Activated naive CD4-positive, alpha-beta T cell treated with anti-CD3 and anti-CD28 coated beads, Interleukin-2, amount 50 U/mL, for 16 hours (primary cell): ENCODE results near the gene GUCY1A2.
"Not testable (repeated sequence)": the region's sequence is repeated elsewhere in the genome, so short reads cannot be mapped to it uniquely, and the experiment has no call there.

ENCODE experiments used
- DNase-seq: peaks from one replicate; pipeline ENCODE4 v3.0.0-alpha.2; 2020

The GUCY1A2 gene

GRCh38 chr11:107018219-107018901 lies at the start of gene GUCY1A2:
Gene GUCY1A2, minus strand, starts transcription at chr11:107018476. Its CDS starts 421 bp downstream, at chr11:107018055.
- no peak for DNase-seq

GRCh38 chr11:107054391-107054790 lies 36.1 kb upstream of the GUCY1A2 start:
- DNase-seq, result no peak

- not testable (repeated sequence) for DNase-seq
Observed at GRCh38 chr11:107051332-107051731, 33.1 kb upstream of the GUCY1A2 start.

- DNase-seq, result not testable (repeated sequence)
Observed at GRCh38 chr11:107050899-107051298, 32.6 kb upstream of the GUCY1A2 start.

- DNase-seq, result no peak
Observed at GRCh38 chr11:107050121-107050520, 31.8 kb upstream of the GUCY1A2 start.

- DNase-seq, result no peak
Observed at GRCh38 chr11:107044503-107044902, 26.2 kb upstream of the GUCY1A2 start.

- no peak for DNase-seq
Observed at GRCh38 chr11:107043242-107044006, 25.1 kb upstream of the GUCY1A2 start.

GRCh38 chr11:107042748-107043147 lies 24.5 kb upstream of the GUCY1A2 start:
- no peak for DNase-seq

- no peak for DNase-seq
Observed at GRCh38 chr11:107041088-107041444, 22.8 kb upstream of the GUCY1A2 start.

GRCh38 chr11:107040433-107041087 lies 22.3 kb upstream of the GUCY1A2 start:
- no peak for DNase-seq

GRCh38 chr11:107025673-107026072 lies 7.4 kb upstream of the GUCY1A2 start:
- DNase-seq, result no peak

GRCh38 chr11:107020594-107020993 lies 2.3 kb upstream of the GUCY1A2 start:
- DNase-seq, result no peak

GRCh38 chr11:107018902-107019493 lies 722 bp upstream of the GUCY1A2 start:
- DNase-seq, result peak; percentile 11

GRCh38 chr11:107017433-107018218 lies 650 bp downstream of the GUCY1A2 start:
- DNase-seq, result no peak

- DNase-seq, result no peak
Observed at GRCh38 chr11:107017104-107017432, 1.2 kb downstream of the GUCY1A2 start.

GRCh38 chr11:107014871-107015270 lies 3.4 kb downstream of the GUCY1A2 start:
- no peak for DNase-seq

- DNase-seq, result no peak
Observed at GRCh38 chr11:107011977-107012376, 6.3 kb downstream of the GUCY1A2 start.

GRCh38 chr11:107009190-107009589 lies 9.1 kb downstream of the GUCY1A2 start:
- no peak for DNase-seq

GRCh38 chr11:107006076-107006833 lies 12.0 kb downstream of the GUCY1A2 start:
- DNase-seq, result no peak

GRCh38 chr11:106999196-106999595 lies 19.1 kb downstream of the GUCY1A2 start:
- DNase-seq, result no peak

GRCh38 chr11:106998916-106999188 lies 19.4 kb downstream of the GUCY1A2 start:
- no peak for DNase-seq
